22Rv1 (cell line): ENCODE data around the gene THNSL1.

Source experiments
- CTCF ChIP-seq: fragments of 450-650 bp; IDR thresholded peaks from 2 replicates; pipeline ENCODE4 v1.5.1; 2017; ENCODE audit warnings: mild to moderate bottlenecking
- ZFX ChIP-seq: fragments of 450-650 bp; IDR thresholded peaks from 2 replicates; pipeline ENCODE4 v1.6.1; 2017; ENCODE audit warnings: antibody characterized with exemption, borderline replicate concordance

GRCh38 chr10:25065761-25066476 lies 49.5 kb downstream of the THNSL1 start:
- no peak for TF ChIP-seq CTCF
- no peak for TF ChIP-seq ZFX
